Esophagus squamous epithelium (tissue), 4 donors: ENCODE measurements around the gene LRRC74A.

ENCODE experiments used
- POLR2A ChIP-seq, 4 donors: fragments of 450-650 bp; IDR thresholded peaks; one replicate each; pipeline ENCODE4 v1.6.1; 2017; ENCODE audit warnings: antibody characterized with exemption in 4 of 4, mild to moderate bottlenecking in 4 of 4, moderate library complexity in 3 of 4
- TF ChIP-seq, protein P1 (sequence below), 6 experiments: fragments of 450-650 bp in 4 of 6; fragments of 200-600 bp in 2 of 6; sonication (generic) in 2 of 6; IDR thresholded peaks; one replicate each; pipeline ENCODE4 v1.5.1; 2016 to 2019; ENCODE audit warnings: antibody characterized with exemption in 6 of 6, mild to moderate bottlenecking in 4 of 6, moderate library complexity in 4 of 6

- TF ChIP-seq, protein P1, sequence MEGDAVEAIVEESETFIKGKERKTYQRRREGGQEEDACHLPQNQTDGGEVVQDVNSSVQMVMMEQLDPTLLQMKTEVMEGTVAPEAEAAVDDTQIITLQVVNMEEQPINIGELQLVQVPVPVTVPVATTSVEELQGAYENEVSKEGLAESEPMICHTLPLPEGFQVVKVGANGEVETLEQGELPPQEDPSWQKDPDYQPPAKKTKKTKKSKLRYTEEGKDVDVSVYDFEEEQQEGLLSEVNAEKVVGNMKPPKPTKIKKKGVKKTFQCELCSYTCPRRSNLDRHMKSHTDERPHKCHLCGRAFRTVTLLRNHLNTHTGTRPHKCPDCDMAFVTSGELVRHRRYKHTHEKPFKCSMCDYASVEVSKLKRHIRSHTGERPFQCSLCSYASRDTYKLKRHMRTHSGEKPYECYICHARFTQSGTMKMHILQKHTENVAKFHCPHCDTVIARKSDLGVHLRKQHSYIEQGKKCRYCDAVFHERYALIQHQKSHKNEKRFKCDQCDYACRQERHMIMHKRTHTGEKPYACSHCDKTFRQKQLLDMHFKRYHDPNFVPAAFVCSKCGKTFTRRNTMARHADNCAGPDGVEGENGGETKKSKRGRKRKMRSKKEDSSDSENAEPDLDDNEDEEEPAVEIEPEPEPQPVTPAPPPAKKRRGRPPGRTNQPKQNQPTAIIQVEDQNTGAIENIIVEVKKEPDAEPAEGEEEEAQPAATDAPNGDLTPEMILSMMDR (IDR thresholded peaks at IDR 0.05) = no peak
- TF ChIP-seq POLR2A (IDR thresholded peaks at IDR 0.05) = no peak
These were observed 46.2 kb upstream of the LRRC74A start for GRCh38 chr14:76780058-76780345.
